ENCODE measurements around the gene TTC22.

The TTC22 gene

GRCh38 chr1:54745274-54745673 is 55.8 kb downstream of the TTC22 start:
- no peak for DNase-seq

GRCh38 chr1:54744696-54745095 is 56.4 kb downstream of the TTC22 start:
- DNase-seq, result no peak

GRCh38 chr1:54743416-54744226 is 57.5 kb downstream of the TTC22 start:
- no peak for DNase-seq

GRCh38 chr1:54742282-54742681 is 58.8 kb downstream of the TTC22 start:
- no peak for DNase-seq

- DNase-seq, result no peak
These were observed 59.6 kb downstream of the TTC22 start for GRCh38 chr1:54741531-54741930.

- DNase-seq, result no peak
These were observed 62.9 kb downstream of the TTC22 start for GRCh38 chr1:54738244-54738643.

GRCh38 chr1:54736685-54737084 is 64.4 kb downstream of the TTC22 start:
- no peak for DNase-seq

Measured in NCI-H2107 (cell line).